GM12878 (cell line): Measurements from ENCODE around the gene ACTL7A. TPM values are rescaled to one million over a fixed set of nuclear protein-coding genes. Genes with fewer than 3 reads are reported as not detected.

Experiments used
- ATAC-seq: fragments of 200-7000 bp; cut with Tn5 transposase; 3 replicates; pipeline ENCODE4 v1.9.1; 2020; ENCODE audit warnings: mild to moderate bottlenecking, moderate library complexity
- BruUV-seq: library from RNA; stranded (reverse); fragments of 400-500 nt; replicated peaks from 2 replicates; lab custom pipeline; 2021; lab: Mats Ljungman, UMichigan
- CTCF ChIA-PET: fragments of 300-600 bp; sonication (Branson Sonifier 250); formaldehyde crosslinking; extraction: SDS; loops from one replicate; lab custom pipeline; 2021; ENCODE audit warnings: inconsistent platforms; lab: Yijun Ruan, JAX
- POLR2A ChIA-PET: fragments of 350-600 bp; formaldehyde crosslinking; extraction: SDS; loops from one replicate; lab custom pipeline; 2021; ENCODE audit warnings: inconsistent platforms; lab: Charles Lee
- RAD21 ChIA-PET: fragments of 300-600 bp; sonication (Branson Sonifier 250); formaldehyde crosslinking; loops from one replicate; lab custom pipeline; 2023; ENCODE audit warnings: antibody characterized with exemption; ENCODE audit not compliant: unreplicated experiment; lab: Charles Lee
- SMC1A ChIA-PET: fragments of 300-600 bp; sonication (Branson Sonifier 250); formaldehyde crosslinking; loops from one replicate; lab custom pipeline; 2023; ENCODE audit not compliant: unreplicated experiment, uncharacterized antibody; lab: Charles Lee
- DNase-seq: peaks from one replicate; pipeline ENCODE4 v3.0.0-alpha.2; 2011; ENCODE audit warnings: low read depth, low spot score
- FAIRE-seq: peaks from 3 replicates; lab custom pipeline; 2011; peaks lifted over from hg19 to GRCh38; lab: Jason Lieb, UNC
- H2AFZ ChIP-seq: 2 replicates; pipeline ENCODE4 v1.6.0; 2011; ENCODE audit warnings: low read depth, low read length, control low read depth; ENCODE audit not compliant: control insufficient read depth
- H3K27ac ChIP-seq: 2 replicates; pipeline ENCODE4 v1.5.1; 2011; ENCODE audit warnings: control low read depth; ENCODE audit not compliant: control insufficient read depth, insufficient read depth
- H3K27me3 ChIP-seq, 2 experiments: replicated peaks in 1 of 2; 2 replicates each; pipeline versions ENCODE4 v1.6.0 to v1.6.1; 2011; ENCODE audit warnings: low read length in 1 of 2; ENCODE audit not compliant: control insufficient read depth in 2 of 2, insufficient read depth in 2 of 2
- H3K36me3 ChIP-seq, 2 experiments: 2 replicates each; pipeline ENCODE4 v1.5.1; 2011; ENCODE audit warnings: low read length in 1 of 2; ENCODE audit not compliant: control insufficient read depth in 2 of 2, insufficient read depth in 2 of 2
- H3K4me1 ChIP-seq: 2 replicates; pipeline ENCODE4 v1.6.1; 2011; ENCODE audit warnings: mild to moderate bottlenecking, low read length, moderate library complexity, mixed read lengths; ENCODE audit not compliant: control insufficient read depth, insufficient read depth
- H3K4me2 ChIP-seq: 2 replicates; pipeline ENCODE4 v1.6.0; 2011; ENCODE audit warnings: control low read depth; ENCODE audit not compliant: control insufficient read depth, insufficient read depth
- H3K4me3 ChIP-seq: fragments of 200-600 bp; sonication (generic); 2 replicates; pipeline ENCODE4 v1.5.1; 2016
- H3K79me2 ChIP-seq: 2 replicates; pipeline ENCODE4 v1.6.0; 2011; ENCODE audit warnings: low read length; ENCODE audit not compliant: control insufficient read depth, insufficient read depth
- H3K9ac ChIP-seq: 2 replicates; pipeline ENCODE4 v1.8.0; 2011; ENCODE audit warnings: low read length, control low read depth, mixed read lengths; ENCODE audit not compliant: control insufficient read depth, insufficient read depth
- H3K9me3 ChIP-seq: replicated peaks from 3 replicates; pipeline ENCODE4 v1.5.1; 2011; ENCODE audit warnings: mild to moderate bottlenecking, low read length; ENCODE audit not compliant: control insufficient read depth, insufficient read depth
- H4K20me1 ChIP-seq: 2 replicates; pipeline ENCODE4 v1.6.0; 2011; ENCODE audit not compliant: control insufficient read depth, insufficient read depth
- BCL11A ChIP-seq: IDR thresholded peaks from 2 replicates; pipeline ENCODE4 v1.6.1; 2011; ENCODE audit warnings: low read depth, low read length
- CHD1 ChIP-seq: IDR thresholded peaks from 2 replicates; pipeline ENCODE4 v1.6.1; 2012; ENCODE audit warnings: low read depth, low read length, improper control_type of control experiment
- E4F1 ChIP-seq: fragments of 450-650 bp; IDR thresholded peaks from 2 replicates; pipeline ENCODE4 v1.6.1; 2018; ENCODE audit warnings: borderline replicate concordance, mild to moderate bottlenecking; ENCODE audit not compliant: partially characterized antibody
- GABPA ChIP-seq: IDR thresholded peaks from 2 replicates; pipeline ENCODE4 v1.6.1; 2014; ENCODE audit warnings: antibody characterized with exemption, low read depth, mild to moderate bottlenecking, inconsistent platforms
- IKZF1 ChIP-seq: fragments of 450-650 bp; conservative IDR thresholded peaks from 2 replicates; pipeline ENCODE4 v1.6.1; 2017; ENCODE audit warnings: antibody characterized with exemption, mild to moderate bottlenecking
- JUNB ChIP-seq: IDR thresholded peaks from 2 replicates; pipeline ENCODE4 v1.6.1; 2016; ENCODE audit warnings: antibody characterized with exemption, mild to moderate bottlenecking
- KDM1A ChIP-seq: fragments of 200-600 bp; sonication (generic); IDR thresholded peaks from 2 replicates; pipeline ENCODE4 v1.6.1; 2016; ENCODE audit warnings: borderline replicate concordance
- MLLT1 ChIP-seq: fragments of 450-650 bp; IDR thresholded peaks from 2 replicates; pipeline ENCODE4 v1.6.1; 2016; ENCODE audit warnings: mild to moderate bottlenecking
- NFYA ChIP-seq: IDR thresholded peaks from 2 replicates; pipeline ENCODE4 v1.6.1; 2011; ENCODE audit warnings: low read depth, mild to moderate bottlenecking, low read length, improper control_type of control experiment, borderline replicate concordance
- POLR2AphosphoS2 ChIP-seq: IDR thresholded peaks from 2 replicates; pipeline ENCODE4 v1.6.1; 2011; ENCODE audit warnings: low read depth, mild to moderate bottlenecking, low read length, improper control_type of control experiment, moderate library complexity
- STAT3 ChIP-seq: IDR thresholded peaks from 2 replicates; pipeline ENCODE4 v1.6.1; 2011; ENCODE audit warnings: low read depth, low read length, improper control_type of control experiment
- TARDBP ChIP-seq: IDR thresholded peaks from 2 replicates; pipeline ENCODE4 v1.6.1; 2016; ENCODE audit warnings: borderline replicate concordance
- TCF3 ChIP-seq: IDR thresholded peaks from 2 replicates; pipeline ENCODE4 v1.6.1; 2012; ENCODE audit warnings: low read depth, mild to moderate bottlenecking, low read length, borderline replicate concordance; ENCODE audit not compliant: insufficient read depth
- WGBS: methylation state at CpG from one replicate; pipeline ENCODE4 v1.1.6; 2016; ENCODE audit warnings: low lambda C conversion rate; ENCODE audit not compliant: insufficient replicate concordance, insufficient coverage; ENCODE audit errors: missing lambda C conversion rate; 5-methylcytosine and 5-hydroxymethylcytosine counted together
- in situ Hi-C: fragments of 300-500 bp; cut with MboI; formaldehyde crosslinking; loops from 9 replicates; pipeline ENCODE4 v1.14.3; 2018; ENCODE audit warnings: mixed read lengths
- intact Hi-C: fragments of 100-400 bp; cut with micrococcal nuclease; formaldehyde crosslinking; loops from one replicate; pipeline ENCODE4 v1.14.2; 2022; ENCODE audit not compliant: unreplicated experiment
- polyA plus RNA-seq, 11 experiments: library from polyadenylated mRNA; depleted of rRNA in 4 of 11; unstranded in 6 of 11; stranded (reverse) in 5 of 11; fragments of >200 nt; fragmentation: Nextera tagmentation in 4 of 11; fragmentation: Illumina TruSeq in 1 of 11; extraction: Ambion mirVana in 4 of 11; extraction: Trizol in 1 of 11; gene quantifications; 1 replicate in 1 of 11; 2 replicates in 10 of 11; pipeline versions ENCODE4 v1.2.1 to v1.2.3, GENCODE V29; 2011 to 2016; ENCODE audit warnings: inconsistent platforms in 2 of 11, missing spikeins in 2 of 11, low read depth in 1 of 11
- total RNA-seq, 4 experiments: library from RNA; depleted of rRNA in 3 of 4; stranded (reverse); fragments of >200 nt in 3 of 4; fragmentation: Illumina TruSeq in 1 of 4; extraction: Trizol in 1 of 4; gene quantifications; 2 replicates each; pipeline versions ENCODE4 v1.2.1 to v1.2.3, GENCODE V29; 2013 to 2021
- TF ChIP-seq, protein P1 (sequence below): fragments of 450-650 bp; IDR thresholded peaks from 2 replicates; pipeline ENCODE4 v1.6.1; 2016; ENCODE audit warnings: mild to moderate bottlenecking
- TF ChIP-seq, protein P2 (sequence below): fragments of 150-350 bp; IDR thresholded peaks from 2 replicates; pipeline ENCODE4 v1.6.1; 2014; ENCODE audit warnings: mild to moderate bottlenecking, low read depth, low read length

Gene ACTL7A
- total and polyA plus RNA-seq, 10 of the 15 experiments (the other 5 are each of a cell fraction or from before 2014, with no cell fraction given) = not detected

GRCh38 chr9:108861464-108861863 is 602 bp upstream of the ACTL7A start:
- DNase-seq (no peak), FAIRE-seq (no peak), ATAC-seq (no peak)
- Histone ChIP-seq H4K20me1 (no peaks in the 10 kb centered on the region), H3K27ac (no peak overlapping the region), H3K9me3 (no peaks in the 10 kb centered on the region), H3K4me1 (no peaks in the 10 kb centered on the region), H3K27me3 (no peaks in the 10 kb centered on the region), H3K79me2 (no peaks in the 10 kb centered on the region), H3K4me2 (no peak overlapping the region), H3K36me3 (no peaks in the 10 kb centered on the region), H2AFZ (no peak overlapping the region), H3K4me3 (no peak overlapping the region), H3K9ac (no peak overlapping the region)
- WGBS = 71% methylated on average over 7 of the region's 7 CpGs
- ChIA-PET CTCF (no interaction called here), RAD21 (no interaction called here), SMC1A (interaction anchor here (0.6 kb wide), 1 partner anchor 183 kb away, joined by 3 read pairs; no protein-coding TSS in a partner anchor), POLR2A (interaction anchor here (0.6 kb wide), 1 partner anchor 381 kb away, joined by 4 read pairs; no protein-coding TSS in a partner anchor)
- in situ Hi-C loops (no loop called here), intact Hi-C loops (no loop called here)
- no TSS peak for BruUV-seq
- no peak for TF ChIP-seq MLLT1
- no peak for TF ChIP-seq CHD1
- TF ChIP-seq, protein P1, sequence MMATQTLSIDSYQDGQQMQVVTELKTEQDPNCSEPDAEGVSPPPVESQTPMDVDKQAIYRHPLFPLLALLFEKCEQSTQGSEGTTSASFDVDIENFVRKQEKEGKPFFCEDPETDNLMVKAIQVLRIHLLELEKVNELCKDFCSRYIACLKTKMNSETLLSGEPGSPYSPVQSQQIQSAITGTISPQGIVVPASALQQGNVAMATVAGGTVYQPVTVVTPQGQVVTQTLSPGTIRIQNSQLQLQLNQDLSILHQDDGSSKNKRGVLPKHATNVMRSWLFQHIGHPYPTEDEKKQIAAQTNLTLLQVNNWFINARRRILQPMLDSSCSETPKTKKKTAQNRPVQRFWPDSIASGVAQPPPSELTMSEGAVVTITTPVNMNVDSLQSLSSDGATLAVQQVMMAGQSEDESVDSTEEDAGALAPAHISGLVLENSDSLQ = no peak
- TF ChIP-seq STAT3 = no peak
- TF ChIP-seq GABPA = no peak
- no peak for TF ChIP-seq IKZF1
- TF ChIP-seq BCL11A = no peak
- TF ChIP-seq E4F1 = no peak
- no peak for TF ChIP-seq TCF3
- no peak for TF ChIP-seq JUNB
- no peak for TF ChIP-seq NFYA
- no peak for TF ChIP-seq POLR2AphosphoS2
- no peak for TF ChIP-seq KDM1A
- no peak for TF ChIP-seq TARDBP
- TF ChIP-seq, protein P2, sequence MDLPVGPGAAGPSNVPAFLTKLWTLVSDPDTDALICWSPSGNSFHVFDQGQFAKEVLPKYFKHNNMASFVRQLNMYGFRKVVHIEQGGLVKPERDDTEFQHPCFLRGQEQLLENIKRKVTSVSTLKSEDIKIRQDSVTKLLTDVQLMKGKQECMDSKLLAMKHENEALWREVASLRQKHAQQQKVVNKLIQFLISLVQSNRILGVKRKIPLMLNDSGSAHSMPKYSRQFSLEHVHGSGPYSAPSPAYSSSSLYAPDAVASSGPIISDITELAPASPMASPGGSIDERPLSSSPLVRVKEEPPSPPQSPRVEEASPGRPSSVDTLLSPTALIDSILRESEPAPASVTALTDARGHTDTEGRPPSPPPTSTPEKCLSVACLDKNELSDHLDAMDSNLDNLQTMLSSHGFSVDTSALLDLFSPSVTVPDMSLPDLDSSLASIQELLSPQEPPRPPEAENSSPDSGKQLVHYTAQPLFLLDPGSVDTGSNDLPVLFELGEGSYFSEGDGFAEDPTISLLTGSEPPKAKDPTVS = no peak
